ENCODE data around the gene ACTN3.
"Not testable (repeated sequence)": the region's sequence is repeated elsewhere in the genome, so short reads cannot be mapped to it uniquely, and the experiment has no call there.

GRCh38 chr11:66540598-66540997 lies 6.1 kb upstream of the ACTN3 start:
- not testable (repeated sequence) for TF ChIP-seq CTCF (IDR thresholded peaks at IDR 0.05; ENCODE audit: insufficient read depth, low read depth, low read length); EZH2 (IDR thresholded peaks at IDR 0.05; ENCODE audit: insufficient read depth, low read length)

Data from astrocyte (in vitro differentiated cells and primary cell).